ENCODE data around the gene MEX3D. TPM values are rescaled to one million over a fixed set of nuclear protein-coding genes. Genes with fewer than 3 reads are reported as not detected.

Gene MEX3D
- total RNA-seq, 2 donors from 2014 or later, result 6.7 to 8.2 TPM

- peak overlapping the region; percentile 49 for H3K4me3 Mint-ChIP-seq
These were observed 1.9 kb upstream of the MEX3D start for GRCh38 chr19:1569997-1570396.

GRCh38 chr19:1567848-1568227 lies 287 bp downstream of the MEX3D start:
- Mint-ChIP-seq H3K36me3 (ENCODE audit: low read depth) (no peaks in the 10 kb centered on the region), H3K27me3 (peaks cover 4% of the 10 kb centered on the region), H3K9me3 (no peaks in the 10 kb centered on the region), H3K27ac (no peak overlapping the region), H3K4me1 (no peaks in the 10 kb centered on the region), H3K4me3 (no peak overlapping the region)
- ATAC-seq (replicated peaks), result peak; percentile 53

More at GRCh38 chr19:1569997-1570396, 1.9 kb upstream of the MEX3D start:
- no peak overlapping the region for H3K27ac Mint-ChIP-seq
- no peaks in the 10 kb centered on the region for H3K4me1 Mint-ChIP-seq
- ATAC-seq (replicated peaks), result no peak
- H3K36me3 Mint-ChIP-seq (ENCODE audit: low read depth), result no peaks in the 10 kb centered on the region
- H3K9me3 Mint-ChIP-seq, result no peaks in the 10 kb centered on the region
- H3K27me3 Mint-ChIP-seq, result peaks cover 4% of the 10 kb centered on the region

- no peak for ATAC-seq (replicated peaks)
- H3K4me3 Mint-ChIP-seq, result no peak overlapping the region
- H3K9me3 Mint-ChIP-seq, result no peaks in the 10 kb centered on the region
- H3K27me3 Mint-ChIP-seq, result peaks cover 4% of the 10 kb centered on the region
- no peaks in the 10 kb centered on the region for H3K4me1 Mint-ChIP-seq
- H3K36me3 Mint-ChIP-seq (ENCODE audit: low read depth), result no peaks in the 10 kb centered on the region
- no peak overlapping the region for H3K27ac Mint-ChIP-seq
These were observed 843 bp downstream of the MEX3D start for GRCh38 chr19:1567116-1567847.

- H3K4me1 Mint-ChIP-seq, result no peaks in the 10 kb centered on the region
- H3K4me3 Mint-ChIP-seq, result no peak overlapping the region
- no peaks in the 10 kb centered on the region for H3K9me3 Mint-ChIP-seq
- H3K27me3 Mint-ChIP-seq, result peaks cover 4% of the 10 kb centered on the region
- H3K27ac Mint-ChIP-seq, result no peak overlapping the region
- H3K36me3 Mint-ChIP-seq (ENCODE audit: low read depth), result no peaks in the 10 kb centered on the region
- ATAC-seq (replicated peaks), result no peak
These were observed 1.6 kb downstream of the MEX3D start for GRCh38 chr19:1566392-1567115.

GRCh38 chr19:1563251-1563650 lies 4.9 kb downstream of the MEX3D start:
- ATAC-seq (replicated peaks), result no peak
- H3K27me3 Mint-ChIP-seq, result no peaks in the 10 kb centered on the region
- no peaks in the 10 kb centered on the region for H3K4me1 Mint-ChIP-seq
- H3K27ac Mint-ChIP-seq, result no peak overlapping the region
- H3K9me3 Mint-ChIP-seq, result no peaks in the 10 kb centered on the region
- no peaks in the 10 kb centered on the region for H3K36me3 Mint-ChIP-seq (ENCODE audit: low read depth)
- H3K4me3 Mint-ChIP-seq, result no peak overlapping the region

GRCh38 chr19:1561236-1561842 lies 6.8 kb downstream of the MEX3D start:
- Mint-ChIP-seq H3K27me3 (no peaks in the 10 kb centered on the region), H3K4me3 (no peak overlapping the region), H3K36me3 (ENCODE audit: low read depth) (no peaks in the 10 kb centered on the region), H3K27ac (no peak overlapping the region), H3K9me3 (no peaks in the 10 kb centered on the region), H3K4me1 (no peaks in the 10 kb centered on the region)
- ATAC-seq (replicated peaks), result no peak

- H3K27me3 Mint-ChIP-seq, result no peaks in the 10 kb centered on the region
- ATAC-seq (replicated peaks), result no peak
- H3K36me3 Mint-ChIP-seq (ENCODE audit: low read depth), result no peaks in the 10 kb centered on the region
- H3K9me3 Mint-ChIP-seq, result no peaks in the 10 kb centered on the region
- H3K4me3 Mint-ChIP-seq, result no peak overlapping the region
- no peaks in the 10 kb centered on the region for H3K4me1 Mint-ChIP-seq
- no peak overlapping the region for H3K27ac Mint-ChIP-seq
These were observed 7.7 kb downstream of the MEX3D start for GRCh38 chr19:1560286-1560882.

GRCh38 chr19:1558552-1558951 lies 9.6 kb downstream of the MEX3D start:
- no peak overlapping the region for H3K4me3 Mint-ChIP-seq
- no peaks in the 10 kb centered on the region for H3K36me3 Mint-ChIP-seq (ENCODE audit: low read depth)
- H3K9me3 Mint-ChIP-seq, result no peaks in the 10 kb centered on the region
- H3K27ac Mint-ChIP-seq, result no peak overlapping the region
- H3K27me3 Mint-ChIP-seq, result no peaks in the 10 kb centered on the region
- no peaks in the 10 kb centered on the region for H3K4me1 Mint-ChIP-seq
- no peak for ATAC-seq (replicated peaks)

- H3K4me3 Mint-ChIP-seq, result no peak overlapping the region
- no peaks in the 10 kb centered on the region for H3K36me3 Mint-ChIP-seq (ENCODE audit: low read depth)
- peaks cover 6% of the 10 kb centered on the region for H3K27me3 Mint-ChIP-seq
- ATAC-seq (replicated peaks), result no peak
- no peaks in the 10 kb centered on the region for H3K9me3 Mint-ChIP-seq
- no peak overlapping the region for H3K27ac Mint-ChIP-seq
- no peaks in the 10 kb centered on the region for H3K4me1 Mint-ChIP-seq
These were observed 11.6 kb downstream of the MEX3D start for GRCh38 chr19:1556390-1557070.

- H3K4me1 Mint-ChIP-seq, result no peaks in the 10 kb centered on the region
- H3K27ac Mint-ChIP-seq, result no peak overlapping the region
- no peak overlapping the region for H3K4me3 Mint-ChIP-seq
- no peaks in the 10 kb centered on the region for H3K9me3 Mint-ChIP-seq
- no peaks in the 10 kb centered on the region for H3K36me3 Mint-ChIP-seq (ENCODE audit: low read depth)
- H3K27me3 Mint-ChIP-seq, result peaks cover 6% of the 10 kb centered on the region
- ATAC-seq (replicated peaks), result no peak
These were observed 12.4 kb downstream of the MEX3D start for GRCh38 chr19:1555487-1556389.

GRCh38 chr19:1554968-1555367 lies 13.2 kb downstream of the MEX3D start:
- Mint-ChIP-seq H3K27ac (no peak overlapping the region), H3K4me1 (no peaks in the 10 kb centered on the region), H3K4me3 (no peak overlapping the region), H3K36me3 (ENCODE audit: low read depth) (no peaks in the 10 kb centered on the region), H3K9me3 (no peaks in the 10 kb centered on the region), H3K27me3 (peaks cover 6% of the 10 kb centered on the region)
- no peak for ATAC-seq (replicated peaks)

GRCh38 chr19:1553415-1553814 lies 14.7 kb downstream of the MEX3D start:
- H3K4me3 Mint-ChIP-seq, result no peak overlapping the region
- no peak overlapping the region for H3K27ac Mint-ChIP-seq
- H3K36me3 Mint-ChIP-seq (ENCODE audit: low read depth), result no peaks in the 10 kb centered on the region
- H3K9me3 Mint-ChIP-seq, result no peaks in the 10 kb centered on the region
- no peak for ATAC-seq (replicated peaks)
- H3K27me3 Mint-ChIP-seq, result peaks cover 6% of the 10 kb centered on the region
- H3K4me1 Mint-ChIP-seq, result no peaks in the 10 kb centered on the region

- no peak overlapping the region for H3K27ac Mint-ChIP-seq
- H3K9me3 Mint-ChIP-seq, result no peaks in the 10 kb centered on the region
- H3K36me3 Mint-ChIP-seq (ENCODE audit: low read depth), result no peaks in the 10 kb centered on the region
- H3K4me1 Mint-ChIP-seq, result no peaks in the 10 kb centered on the region
- H3K27me3 Mint-ChIP-seq, result peaks cover 9% of the 10 kb centered on the region
- H3K4me3 Mint-ChIP-seq, result no peak overlapping the region
- ATAC-seq (replicated peaks), result no peak
These were observed 16.8 kb downstream of the MEX3D start for GRCh38 chr19:1551068-1552040.
